Common myeloid progenitor, CD34-positive (primary cell): ENCODE results near the gene EHD4.

Experiments
- CTCF ChIA-PET: fragments of 350-600 bp; sonication (Branson Sonifier 250); formaldehyde crosslinking; loops from one replicate; lab custom pipeline; 2021; ENCODE audit warnings: antibody characterized with exemption; lab: Charles Lee
- POLR2A ChIA-PET: fragments of 350-600 bp; sonication (Branson Sonifier 250); formaldehyde crosslinking; loops from one replicate; lab custom pipeline; 2021; ENCODE audit warnings: antibody characterized with exemption; lab: Charles Lee
- DNase-seq, 3 donors: peaks; one replicate each; pipeline versions ENCODE4 v3.0.0 to v3.0.0-alpha.2; 2013
- H3K27ac ChIP-seq, 2 experiments: 1 replicate in 1 of 2; 2 replicates in 1 of 2; pipeline ENCODE4 v1.7.0; 2013; ENCODE audit warnings: inconsistent platforms in 2 of 2, low read length in 2 of 2, mild to moderate bottlenecking in 2 of 2, low read depth in 1 of 2, moderate library complexity in 1 of 2; ENCODE audit not compliant: severe bottlenecking in 2 of 2, insufficient read depth in 1 of 2, poor library complexity in 1 of 2
- H3K27me3 ChIP-seq, 5 experiments: replicated peaks in 2 of 5; 1 replicate in 3 of 5; 2 replicates in 2 of 5; pipeline versions ENCODE4 v1.6.1 to v1.7.0; 2013; ENCODE audit warnings: low read length in 4 of 5, mild to moderate bottlenecking in 2 of 5, moderate library complexity in 2 of 5, inconsistent platforms in 1 of 5; ENCODE audit not compliant: insufficient read depth in 5 of 5, control insufficient read depth in 4 of 5
- H3K36me3 ChIP-seq, 4 experiments: 1 replicate in 2 of 4; 2 replicates in 2 of 4; pipeline versions ENCODE4 v1.6.1 to v1.7.0; 2013; ENCODE audit warnings: low read length in 3 of 4, control low read depth in 1 of 4, mild to moderate bottlenecking in 1 of 4; ENCODE audit not compliant: control insufficient read depth in 4 of 4, insufficient read depth in 4 of 4
- H3K4me1 ChIP-seq, 4 experiments: 1 replicate in 3 of 4; 2 replicates in 1 of 4; pipeline versions ENCODE4 v1.6.1 to v1.7.1; 2013; ENCODE audit warnings: low read length in 3 of 4, mild to moderate bottlenecking in 3 of 4, control low read depth in 1 of 4, inconsistent platforms in 1 of 4, moderate library complexity in 1 of 4; ENCODE audit not compliant: control insufficient read depth in 4 of 4, insufficient read depth in 4 of 4; ENCODE audit errors: control extremely low read depth in 1 of 4
- H3K4me3 ChIP-seq, 7 experiments: 1 replicate in 4 of 7; 2 replicates in 3 of 7; pipeline versions ENCODE4 v1.5.1 to v1.7.0; 2013; ENCODE audit warnings: mild to moderate bottlenecking in 7 of 7, low read length in 6 of 7, moderate library complexity in 6 of 7, inconsistent platforms in 2 of 7, low read depth in 2 of 7, control low read depth in 1 of 7; ENCODE audit not compliant: insufficient read depth in 4 of 7, control insufficient read depth in 1 of 7; ENCODE audit errors: extremely low read depth in 1 of 7
- H3K9me3 ChIP-seq, 5 experiments: 1 replicate in 4 of 5; 2 replicates in 1 of 5; pipeline versions ENCODE4 v1.6.1 to v1.7.1; 2013; ENCODE audit warnings: low read length in 4 of 5, mild to moderate bottlenecking in 2 of 5, inconsistent platforms in 1 of 5, low read depth in 1 of 5, moderate library complexity in 1 of 5; ENCODE audit not compliant: control insufficient read depth in 4 of 5, insufficient read depth in 2 of 5; ENCODE audit errors: control extremely low read depth in 1 of 5
- WGBS: methylation state at CpG from one replicate; pipeline ENCODE4 v1.1.5; 2013; ENCODE audit not compliant: insufficient coverage; 5-methylcytosine and 5-hydroxymethylcytosine counted together

EHD4 gene

DNA sequence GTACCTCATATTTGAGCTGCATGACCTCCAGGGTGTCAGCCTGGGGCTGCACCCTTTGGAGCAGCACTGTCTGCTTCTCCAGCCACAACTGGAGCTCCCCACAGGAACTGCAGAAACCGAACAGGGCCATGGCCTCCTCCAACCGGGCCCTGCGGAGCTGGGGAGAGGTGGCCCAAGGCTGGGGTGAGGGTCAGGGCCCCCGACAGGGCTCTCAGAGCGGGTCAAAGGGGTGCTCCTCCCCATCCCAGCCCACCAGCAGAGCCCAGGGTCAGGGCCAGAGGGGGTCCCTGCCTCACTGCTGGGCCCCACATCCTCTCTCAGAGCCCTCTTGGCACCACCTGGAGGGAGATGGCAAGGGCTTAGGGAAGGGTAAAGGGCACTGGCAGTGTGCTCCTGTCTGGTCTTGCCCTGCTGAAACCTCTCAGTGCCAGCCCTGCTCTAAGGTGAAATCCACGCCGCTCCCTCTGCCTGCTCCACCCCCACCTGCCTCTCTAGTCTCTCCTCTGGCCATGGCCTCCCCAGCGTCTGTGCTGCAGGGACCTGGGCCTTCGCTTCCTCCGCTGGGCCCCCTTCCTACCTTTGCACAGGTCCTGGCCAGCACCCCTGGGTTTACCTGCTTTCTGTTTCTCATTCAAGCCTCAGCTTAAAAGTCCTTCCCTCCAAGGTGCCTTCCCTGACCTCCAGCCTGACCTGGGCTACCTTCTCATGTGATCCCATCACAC lies 92.0 kb downstream of the EHD4 start:
- CTCF ChIA-PET: interaction anchor here (0.6 to 1.1 kb wide), 4 partner anchors 12 to 29 kb away, joined by 3 to 4 read pairs (median 3); no protein-coding TSS in a partner anchor
- H3K27me3 ChIP-seq: peaks cover 0 to 22% (median 10%) of the 10 kb centered on the region in 5 experiments
- H3K36me3 ChIP-seq: no peaks in the 10 kb centered on the region
- H3K4me1 ChIP-seq: peaks cover 0 to 19% (median 11%) of the 10 kb centered on the region in 4 experiments
- no peak overlapping the region for H3K4me3 ChIP-seq
- no peaks in the 10 kb centered on the region for H3K9me3 ChIP-seq
- WGBS: 93% methylated on average over 10 of the region's 10 CpGs
- POLR2A ChIA-PET: no interaction called here
- no peak overlapping the region for H3K27ac ChIP-seq
- DNase-seq: no peak

DNA sequence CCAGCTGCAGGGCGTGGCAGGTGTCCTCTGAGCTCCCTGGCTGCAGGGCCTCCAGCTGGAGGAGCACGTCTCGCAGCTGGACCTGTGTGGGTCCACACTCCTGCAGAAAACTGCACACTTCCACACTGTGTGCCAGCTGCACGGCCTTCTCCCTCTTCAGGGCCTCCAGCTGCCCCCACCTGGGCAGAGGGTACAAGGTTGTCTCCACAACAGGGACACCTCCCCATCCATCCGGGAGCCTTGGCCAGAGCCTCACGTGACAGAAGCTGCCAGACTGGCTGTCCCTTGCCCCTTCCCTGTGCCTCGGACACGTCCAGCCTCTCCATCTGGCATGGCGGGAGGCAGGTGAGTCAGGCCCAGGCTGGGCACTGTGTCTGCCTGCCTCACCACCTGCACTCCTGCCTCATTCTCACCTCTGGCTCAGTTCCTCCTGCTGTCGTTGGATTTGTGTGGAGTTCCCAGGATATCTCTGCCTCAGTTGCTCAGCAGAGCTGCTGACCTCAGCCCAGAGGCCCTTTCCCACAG lies 93.0 kb downstream of the EHD4 start:
- ChIA-PET CTCF (interaction anchor here (1.1 kb wide), 1 partner anchor 25 kb away, joined by 3 read pairs; no protein-coding TSS in a partner anchor), POLR2A (interaction anchor here (1.1 kb wide), 1 partner anchor 26 kb away, joined by 3 read pairs; no protein-coding TSS in a partner anchor)
- 100% methylated on average over 9 of the region's 10 CpGs for WGBS
- H3K4me3 ChIP-seq: no peak overlapping the region
- no peaks in the 10 kb centered on the region for H3K9me3 ChIP-seq
- no peak for DNase-seq
- peaks cover 0 to 22% (median 10%) of the 10 kb centered on the region in 5 experiments for H3K27me3 ChIP-seq
- H3K4me1 ChIP-seq: peaks cover 0 to 19% (median 11%) of the 10 kb centered on the region in 4 experiments
- no peaks in the 10 kb centered on the region for H3K36me3 ChIP-seq
- H3K27ac ChIP-seq: no peak overlapping the region

DNA sequence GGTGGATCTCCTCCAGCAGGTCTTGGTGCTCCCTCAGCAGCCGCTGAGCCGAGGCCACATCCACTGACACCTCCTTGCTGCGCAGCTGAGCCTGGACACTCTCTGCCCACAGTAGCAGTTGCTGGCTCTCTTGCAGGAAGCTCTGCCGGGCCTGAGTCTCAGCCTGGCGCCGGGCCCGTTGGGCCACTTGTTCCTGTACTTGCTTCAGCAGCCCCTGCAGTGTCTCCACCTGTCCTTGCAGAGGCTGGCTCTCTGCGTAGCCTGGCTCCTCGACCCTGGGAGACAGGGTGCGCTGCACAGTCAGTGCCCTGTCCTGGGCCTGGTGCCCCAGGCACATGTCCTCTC lies 94.0 kb downstream of the EHD4 start:
- Histone ChIP-seq H3K4me3 (no peak overlapping the region), H3K27me3 (peaks cover 0 to 22% (median 10%) of the 10 kb centered on the region in 5 experiments), H3K27ac (no peak overlapping the region), H3K36me3 (no peaks in the 10 kb centered on the region), H3K9me3 (no peaks in the 10 kb centered on the region), H3K4me1 (peaks cover 0 to 17% (median 9%) of the 10 kb centered on the region in 4 experiments)
- ChIA-PET CTCF (no interaction called here), POLR2A (interaction anchor here (1.1 kb wide), 1 partner anchor 25 kb away, joined by 3 read pairs; no protein-coding TSS in a partner anchor)
- no peak for DNase-seq
- WGBS: 93% methylated on average over 9 of the region's 10 CpGs

DNA sequence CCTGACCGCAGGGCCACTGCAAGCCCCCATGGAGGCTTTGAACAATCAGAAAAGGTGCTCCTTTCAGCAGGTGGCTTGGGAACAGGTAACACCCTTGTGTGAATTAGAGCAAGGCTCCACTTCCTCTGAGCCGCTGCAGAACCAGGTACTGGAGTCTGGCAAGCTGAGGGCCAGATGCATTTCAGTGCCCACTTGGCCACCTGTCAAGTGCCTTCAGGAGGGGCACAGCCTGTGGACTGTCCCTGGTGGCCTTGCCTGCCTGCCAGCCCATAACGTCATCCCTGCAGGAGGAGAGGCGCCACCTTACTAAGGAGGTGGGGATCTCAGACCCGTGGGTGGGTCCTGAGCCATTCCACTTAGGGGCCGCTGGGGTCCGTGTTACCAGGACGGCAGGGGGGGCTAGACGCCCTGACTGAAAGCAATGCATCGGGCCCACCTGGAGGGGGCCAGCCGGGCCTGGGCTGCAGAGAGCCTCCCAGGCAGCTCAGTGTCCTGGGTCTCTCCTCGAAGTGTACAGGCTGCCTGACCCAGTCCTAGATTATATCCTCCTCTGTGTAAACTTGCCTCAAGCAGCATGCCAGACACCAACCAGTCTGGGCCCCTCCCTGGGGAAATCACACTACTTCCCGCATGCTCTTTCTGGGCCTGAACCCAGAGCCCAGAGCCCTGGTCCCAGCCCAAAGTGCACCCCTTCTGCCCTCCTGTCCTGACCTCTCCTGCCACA lies 94.6 kb downstream of the EHD4 start:
- H3K36me3 ChIP-seq: no peaks in the 10 kb centered on the region
- POLR2A ChIA-PET: no interaction called here
- no peak overlapping the region for H3K4me3 ChIP-seq
- no peak overlapping the region for H3K27ac ChIP-seq
- H3K27me3 ChIP-seq: peaks cover 0 to 22% (median 10%) of the 10 kb centered on the region in 5 experiments
- DNase-seq: no peak
- no peaks in the 10 kb centered on the region for H3K9me3 ChIP-seq
- H3K4me1 ChIP-seq: peaks cover 0 to 12% (median 4%) of the 10 kb centered on the region in 4 experiments
- 96% methylated on average over 11 of the region's 13 CpGs for WGBS
- CTCF ChIA-PET: interaction anchor here (1.3 to 1.6 kb wide), 3 partner anchors 9 to 26 kb away, joined by 3 to 5 read pairs (median 4); no protein-coding TSS in a partner anchor

DNA sequence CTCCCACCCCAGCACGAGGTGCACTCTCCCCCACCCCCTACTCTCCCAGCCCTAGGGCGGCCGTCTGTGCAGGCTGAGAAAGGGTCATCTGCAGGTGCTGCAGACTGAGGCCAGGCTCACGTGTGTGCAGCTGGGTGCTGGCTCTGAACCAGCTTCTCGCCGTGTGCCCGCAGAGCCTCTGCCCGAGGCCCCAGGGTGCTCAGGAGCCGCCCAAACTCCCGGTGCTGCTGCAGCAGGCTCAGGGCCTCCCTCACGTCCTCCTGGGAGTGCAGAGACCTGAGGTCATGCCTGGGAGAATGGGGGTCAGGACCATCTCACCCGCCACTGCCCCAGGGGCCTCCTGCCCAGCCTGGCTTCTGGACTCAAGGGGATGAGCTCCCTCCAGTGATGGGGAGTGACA lies 95.7 kb downstream of the EHD4 start:
- CTCF ChIA-PET: interaction anchor here (0.8 to 1.6 kb wide), 4 partner anchors 10 to 25 kb away, joined by 3 to 5 read pairs (median 4); no protein-coding TSS in a partner anchor
- POLR2A ChIA-PET: no interaction called here
- Histone ChIP-seq H3K27me3 (peaks cover 0 to 16% (median 10%) of the 10 kb centered on the region in 5 experiments), H3K9me3 (no peaks in the 10 kb centered on the region), H3K27ac (no peak overlapping the region), H3K4me1 (peaks cover 0 to 3% (median 0%) of the 10 kb centered on the region in 4 experiments), H3K36me3 (no peaks in the 10 kb centered on the region), H3K4me3 (no peak overlapping the region)
- 95% methylated on average over 6 of the region's 12 CpGs for WGBS
- no peak for DNase-seq

DNA sequence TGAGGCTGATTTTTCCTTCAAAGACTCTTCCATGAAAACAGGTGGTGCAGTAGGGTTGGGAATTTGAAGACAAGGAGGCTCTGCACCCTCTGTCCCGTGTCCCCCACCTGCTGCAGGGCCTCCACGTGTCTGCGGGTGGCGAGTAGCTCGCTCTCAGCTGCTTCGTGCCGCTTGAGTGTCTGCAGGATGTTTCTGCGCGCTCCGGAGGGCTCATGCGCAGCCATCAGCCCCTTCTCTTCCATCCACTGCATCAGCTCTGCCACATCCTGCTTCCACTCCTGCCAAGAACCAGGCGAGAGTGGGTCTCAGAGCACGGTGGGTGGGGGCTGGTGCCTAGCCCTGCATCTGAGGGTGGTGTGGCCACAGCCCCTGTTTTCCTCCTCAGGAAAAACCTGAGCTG lies 96.3 kb downstream of the EHD4 start:
- no peak overlapping the region for H3K27ac ChIP-seq
- POLR2A ChIA-PET: no interaction called here
- H3K4me1 ChIP-seq: no peaks in the 10 kb centered on the region
- H3K9me3 ChIP-seq: no peaks in the 10 kb centered on the region
- no peak for DNase-seq
- peaks cover 0 to 9% (median 4%) of the 10 kb centered on the region in 5 experiments for H3K27me3 ChIP-seq
- 84% methylated on average over 9 of the region's 13 CpGs for WGBS
- no peaks in the 10 kb centered on the region for H3K36me3 ChIP-seq
- CTCF ChIA-PET: interaction anchor here (1.6 kb wide), 1 partner anchor 11 kb away, joined by 5 read pairs; no protein-coding TSS in a partner anchor
- H3K4me3 ChIP-seq: no peak overlapping the region
